Measurements from ENCODE around the gene PIM3.

GRCh38 chr22:49951678-49951985 is 8.9 kb upstream of the PIM3 start:
- TF ChIP-seq CTCF (IDR thresholded peaks at IDR 0.05), result no peak
- TF ChIP-seq POLR2A (IDR thresholded peaks at IDR 0.05), result no peak
